WI38 (cell line): ENCODE data around the gene LDLRAD1.
"Not testable (repeated sequence)": the region's sequence is repeated elsewhere in the genome, so short reads cannot be mapped to it uniquely, and the experiment has no call there.

Experiments
- H3K4me3 ChIP-seq: 2 replicates; pipeline ENCODE4 v1.5.1; 2011; ENCODE audit warnings: low read depth, mild to moderate bottlenecking, control low read depth, low read length
- CTCF ChIP-seq: IDR thresholded peaks from 2 replicates; pipeline ENCODE4 v1.5.1; 2012; ENCODE audit warnings: low read depth, mild to moderate bottlenecking, control low read depth, low read length

Gene LDLRAD1

GRCh38 chr1:54001591-54001990 lies 16.4 kb downstream of the LDLRAD1 start:
- no peak overlapping the region for H3K4me3 ChIP-seq
- TF ChIP-seq CTCF = no peak

GRCh38 chr1:53999920-54000319 lies 18.1 kb downstream of the LDLRAD1 start:
- no peak for TF ChIP-seq CTCF
- no peak overlapping the region for H3K4me3 ChIP-seq

GRCh38 chr1:53998223-53998622 lies 19.8 kb downstream of the LDLRAD1 start:
- TF ChIP-seq CTCF = no peak
- no peak overlapping the region for H3K4me3 ChIP-seq

GRCh38 chr1:53995683-53996082 lies 22.3 kb downstream of the LDLRAD1 start:
- no peak overlapping the region for H3K4me3 ChIP-seq
- TF ChIP-seq CTCF = no peak

GRCh38 chr1:53994516-53994915 lies 23.5 kb downstream of the LDLRAD1 start:
- not testable (repeated sequence) for H3K4me3 ChIP-seq

- TF ChIP-seq CTCF = no peak
- no peak overlapping the region for H3K4me3 ChIP-seq
Measured at GRCh38 chr1:53992085-53992874, 25.7 kb downstream of the LDLRAD1 start.

GRCh38 chr1:53987880-53988279 lies 30.1 kb downstream of the LDLRAD1 start:
- no peak for TF ChIP-seq CTCF
- H3K4me3 ChIP-seq = no peak overlapping the region

GRCh38 chr1:53986458-53986857 lies 31.5 kb downstream of the LDLRAD1 start:
- no peak for TF ChIP-seq CTCF
- H3K4me3 ChIP-seq = no peak overlapping the region
